HG02981 (cell line): ENCODE data around the gene DPYSL4.

Experiments used
- ATAC-seq: cut with Tn5 transposase; IDR thresholded peaks from one replicate; pipeline ENCODE4 v1.9.1; 2021; ENCODE audit warnings: mild to moderate bottlenecking, moderate library complexity; ENCODE audit not compliant: unreplicated experiment

DPYSL4 gene

DNA sequence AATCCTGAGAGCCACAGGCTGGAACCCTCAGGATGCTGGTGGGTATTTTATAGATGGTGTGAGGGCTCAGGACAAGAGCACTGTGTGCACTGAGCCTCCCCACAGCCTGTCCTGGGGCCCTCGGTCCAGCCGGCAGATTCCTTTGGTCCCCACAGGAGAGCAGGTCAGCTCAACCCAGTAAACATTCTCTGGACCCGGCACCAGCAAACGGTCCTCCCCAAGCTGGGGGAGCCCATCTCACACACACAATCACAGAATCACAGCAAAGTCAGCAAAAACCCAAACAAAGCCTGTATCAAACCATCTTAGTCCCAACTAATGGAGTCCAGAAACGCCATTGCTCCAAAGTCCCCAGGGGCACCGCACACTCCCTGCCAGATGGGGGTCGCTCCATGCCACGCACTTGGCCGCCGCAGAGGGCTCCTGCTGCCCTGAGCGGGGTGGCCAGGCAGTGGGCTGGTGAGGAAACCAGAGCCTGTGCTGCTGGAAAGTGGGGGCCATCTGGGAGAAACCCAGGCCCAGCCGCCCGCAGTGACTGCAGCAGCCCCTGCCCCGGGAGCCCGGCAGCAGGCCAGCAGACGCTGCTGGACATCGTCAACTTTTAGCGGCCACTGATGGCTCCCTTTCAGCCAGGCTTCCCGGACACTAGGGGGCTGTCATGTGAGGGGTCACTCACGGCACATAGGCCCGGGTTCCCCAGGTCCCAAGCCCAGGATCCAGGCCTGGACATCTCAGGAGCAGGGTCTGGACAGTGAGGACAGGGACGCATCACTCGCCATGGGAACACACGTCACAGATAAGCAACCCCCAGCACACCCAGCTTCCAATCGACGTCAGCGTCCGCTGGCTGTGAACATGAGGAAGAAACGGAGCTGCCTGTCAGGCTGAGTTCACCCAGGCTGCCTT, 52.6 kb downstream of the DPYSL4 start:
- no peak for ATAC-seq

- no peak for ATAC-seq
Observed at GRCh38 chr10:132240156-132240555, 53.4 kb downstream of the DPYSL4 start.

- ATAC-seq: no peak
Observed at GRCh38 chr10:132240581-132240980, 53.8 kb downstream of the DPYSL4 start.

GRCh38 chr10:132241086-132241485, 54.3 kb downstream of the DPYSL4 start:
- no peak for ATAC-seq

- ATAC-seq: no peak
Observed at GRCh38 chr10:132241496-132241895, 54.7 kb downstream of the DPYSL4 start.

DNA sequence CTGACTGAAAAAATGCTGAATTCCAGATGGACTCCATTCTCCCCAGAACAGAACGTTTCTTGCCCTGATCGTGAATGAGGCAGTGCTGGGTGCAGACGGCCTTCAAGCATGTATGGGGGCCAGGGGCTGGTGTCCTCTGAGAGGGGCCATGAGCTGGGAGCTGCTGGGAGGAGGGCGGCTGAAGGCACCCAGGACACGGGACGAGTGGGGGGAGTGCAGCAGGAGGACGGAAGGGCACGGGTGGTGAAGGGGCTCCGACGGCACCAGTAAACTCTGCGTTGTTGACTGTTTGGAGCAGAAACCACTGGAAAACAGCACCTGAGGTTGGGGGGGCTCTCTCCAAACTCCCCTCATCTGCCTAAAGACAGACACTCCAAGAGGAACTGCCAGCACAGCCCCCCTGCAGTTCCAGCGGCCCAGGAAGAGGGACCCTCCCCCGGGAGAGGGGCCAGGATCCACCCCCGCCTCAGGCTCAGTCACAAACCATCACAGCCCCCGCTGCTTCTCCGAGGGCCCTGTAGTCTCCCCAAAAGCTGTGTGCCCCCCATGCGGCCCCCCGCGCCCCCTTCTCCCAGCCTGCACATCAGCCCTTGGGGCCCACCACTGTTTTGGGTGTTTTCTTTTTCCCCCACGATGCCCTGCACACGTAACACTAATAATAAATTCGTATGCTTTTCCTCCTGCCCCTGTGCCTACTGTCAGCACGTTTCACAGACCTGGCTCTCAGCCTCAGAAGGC, 55.5 kb downstream of the DPYSL4 start:
- ATAC-seq: no peak

DNA sequence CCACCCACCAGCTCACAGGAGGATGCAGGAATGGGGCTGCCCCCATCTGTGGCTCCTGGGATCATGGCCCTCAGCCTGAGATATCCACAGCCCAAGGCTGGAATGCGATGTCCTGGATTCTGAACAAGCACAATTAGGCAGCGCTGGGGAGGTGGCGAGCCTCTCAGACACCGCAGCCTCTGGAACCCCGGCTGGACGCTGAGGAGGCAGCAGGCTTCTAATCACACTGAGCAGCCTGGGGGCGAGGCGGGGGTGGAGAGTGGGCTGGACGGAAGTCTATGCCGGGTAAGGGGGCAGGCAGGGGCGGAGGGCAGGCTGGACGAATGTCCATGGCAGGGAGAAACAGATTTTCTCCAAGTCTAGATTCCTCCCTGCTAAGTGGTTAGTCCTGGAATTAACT, 56.4 kb downstream of the DPYSL4 start:
- ATAC-seq: no peak

GRCh38 chr10:132243626-132244025, 56.9 kb downstream of the DPYSL4 start:
- ATAC-seq: no peak

DNA sequence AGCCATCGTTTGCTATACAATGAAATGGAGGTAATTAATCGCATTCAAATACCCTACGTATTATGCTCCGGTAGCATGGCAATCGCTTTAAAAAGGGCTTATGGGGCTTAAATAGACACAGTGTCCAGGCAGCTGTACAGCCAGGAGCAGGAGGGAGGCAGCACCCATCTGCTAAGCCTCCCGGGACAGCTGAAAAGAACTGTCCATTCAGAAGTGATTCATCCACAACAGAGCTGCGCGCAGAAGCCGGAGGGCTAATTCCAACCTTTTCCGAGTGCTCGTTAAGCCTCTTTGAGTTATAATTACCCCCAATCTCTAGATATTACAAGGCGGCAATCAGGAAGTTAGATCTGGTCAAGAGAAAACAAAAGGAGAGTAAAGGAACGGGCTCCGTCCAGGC, 58.3 kb downstream of the DPYSL4 start:
- no peak for ATAC-seq

DNA sequence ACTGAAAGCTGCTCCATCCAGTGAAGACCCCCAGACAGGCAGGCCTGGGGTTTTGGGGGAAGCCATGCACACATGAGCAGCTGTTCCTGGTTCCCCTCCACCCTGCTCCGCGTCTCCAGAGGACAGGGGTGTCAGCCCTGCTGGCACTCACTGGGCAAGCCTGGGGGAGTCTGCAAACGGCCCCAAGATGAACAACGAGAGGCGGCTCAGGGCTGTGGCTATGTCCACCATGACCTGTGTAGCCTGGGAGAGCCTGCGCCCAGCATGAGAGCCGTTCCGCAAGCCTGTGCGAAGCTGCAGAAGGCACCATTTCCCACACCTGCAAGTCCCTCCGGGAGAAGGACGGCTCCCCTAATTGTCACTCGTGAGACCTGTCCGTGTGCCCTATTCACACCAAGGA, 59.5 kb downstream of the DPYSL4 start:
- no peak for ATAC-seq

GRCh38 chr10:132247943-132248342, 61.2 kb downstream of the DPYSL4 start:
- ATAC-seq: no peak

GRCh38 chr10:132248455-132249225, 61.9 kb downstream of the DPYSL4 start:
- ATAC-seq: no peak

GRCh38 chr10:132249226-132249724, 62.5 kb downstream of the DPYSL4 start:
- no peak for ATAC-seq

DNA sequence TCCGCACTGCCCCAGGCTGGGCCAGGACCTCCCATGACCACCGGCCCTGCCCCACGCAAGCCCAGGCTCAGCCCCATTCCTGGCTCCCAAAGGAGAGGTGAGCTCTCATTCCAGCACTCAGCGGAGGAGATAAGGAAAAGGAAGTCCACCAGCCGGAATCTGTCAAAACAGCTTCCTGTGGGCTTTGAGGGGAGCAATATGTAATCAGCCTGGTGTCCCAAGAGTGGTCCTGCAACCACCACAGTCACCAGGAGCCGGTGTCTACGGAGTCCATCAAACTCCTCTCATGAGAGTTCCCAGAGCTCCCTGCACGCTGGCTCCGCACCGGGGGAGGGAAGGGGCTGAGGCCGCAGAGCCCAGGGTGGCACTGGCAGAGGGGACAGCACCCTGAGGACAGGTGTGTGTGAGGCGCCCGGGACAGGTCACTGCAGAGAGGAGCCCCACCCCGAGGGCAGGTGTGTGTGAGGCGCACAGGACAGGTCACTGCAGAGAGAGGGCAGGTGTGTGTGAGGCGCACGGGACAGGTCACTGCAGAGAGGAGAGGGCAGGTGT, 63.2 kb downstream of the DPYSL4 start:
- ATAC-seq: no peak

DNA sequence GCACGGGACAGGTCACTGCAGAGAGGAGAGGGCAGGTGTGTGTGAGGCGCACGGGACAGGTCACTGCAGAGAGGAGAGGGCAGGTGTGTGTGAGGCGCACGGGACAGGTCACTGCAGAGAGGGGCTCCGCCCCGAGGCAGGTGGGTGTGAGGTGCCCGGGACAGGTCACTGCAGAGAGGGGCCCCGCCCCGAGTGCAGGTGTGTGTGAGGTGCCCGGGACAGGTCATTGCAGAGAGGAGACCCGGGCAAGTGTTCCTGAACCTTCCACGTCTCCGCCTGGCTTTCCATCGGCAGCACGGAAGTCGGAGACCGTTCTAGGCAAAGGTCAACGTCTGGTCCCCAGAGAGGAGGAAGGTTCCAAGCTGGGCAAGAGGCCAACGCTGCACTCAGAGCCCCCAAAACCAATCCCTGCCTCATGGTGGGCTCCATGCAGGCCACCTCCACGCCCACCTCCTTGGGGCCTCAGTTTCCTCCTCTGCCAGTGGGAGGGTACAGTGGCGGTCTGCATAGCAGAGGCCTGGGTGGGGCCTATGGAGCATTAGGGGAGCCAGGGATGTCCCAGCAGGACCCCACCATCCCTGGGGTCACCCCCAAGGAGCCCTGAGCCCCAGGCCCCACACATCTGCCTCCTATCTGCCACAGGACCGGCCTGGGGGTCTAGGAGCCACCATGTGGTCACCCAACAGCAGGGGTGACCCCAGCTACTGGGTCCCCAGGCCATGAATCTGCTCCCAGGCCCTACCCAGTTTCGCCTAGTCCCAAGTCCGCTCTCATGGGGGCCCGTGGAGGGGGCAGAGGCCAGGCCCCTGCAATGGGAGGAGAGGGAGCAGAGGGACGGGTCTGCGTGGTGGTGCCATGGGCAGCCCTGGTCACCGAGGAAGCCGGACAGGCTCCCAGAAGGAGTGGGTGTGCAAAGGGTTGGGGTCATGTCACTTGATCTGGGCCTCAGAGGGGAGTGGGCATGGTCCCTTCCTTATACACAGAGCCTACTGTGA, 64.0 kb downstream of the DPYSL4 start:
- ATAC-seq: no peak

GRCh38 chr10:132251928-132252327, 65.2 kb downstream of the DPYSL4 start:
- no peak for ATAC-seq

- ATAC-seq: no peak
Observed at GRCh38 chr10:132252412-132252811, 65.7 kb downstream of the DPYSL4 start.

- no peak for ATAC-seq
Observed at GRCh38 chr10:132253092-132253687, 66.4 kb downstream of the DPYSL4 start.

DNA sequence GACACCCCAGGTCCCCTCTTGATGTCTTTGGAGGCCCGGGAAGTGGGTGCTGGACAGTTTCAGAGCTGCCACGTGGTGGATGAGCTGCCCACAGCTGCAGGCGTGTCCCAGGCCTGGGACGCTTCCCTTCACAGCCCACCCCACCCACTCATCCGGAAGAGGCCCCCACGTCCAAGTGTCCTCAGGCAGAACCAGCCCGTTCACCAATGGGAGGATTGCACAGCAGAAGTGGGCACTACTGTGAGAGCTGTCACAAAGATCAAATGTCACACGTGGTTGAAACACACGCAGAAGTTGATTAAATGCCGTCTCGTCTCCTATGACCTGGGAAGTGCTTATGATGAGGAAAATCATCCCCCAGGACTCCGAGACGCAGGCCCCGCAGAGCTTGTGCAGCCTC, 68.1 kb downstream of the DPYSL4 start:
- ATAC-seq: no peak
